HL-60 (cell line): ENCODE results near the gene MYH16.

Experiments
- CTCF ChIP-seq: IDR thresholded peaks from one replicate; pipeline ENCODE4 v1.5.1; 2011; ENCODE audit warnings: low read length, control low read depth, inconsistent platforms; ENCODE audit not compliant: insufficient read depth
- REST ChIP-seq: IDR thresholded peaks from 2 replicates; pipeline ENCODE4 v1.6.1; 2012; ENCODE audit warnings: low read depth; ENCODE audit not compliant: insufficient replicate concordance

GRCh38 chr7:99255463-99255862 is 17.2 kb upstream of the MYH16 start:
- TF ChIP-seq CTCF = no peak
- no peak for TF ChIP-seq REST
